SU-DHL-6 (cell line): Measurements from ENCODE around the gene AFF2.

Experiments
- H2AFZ ChIP-seq: fragments of 200-600 bp; sonication (generic); 2 replicates; pipeline ENCODE4 v1.6.1; 2014; ENCODE audit warnings: low read depth, mild to moderate bottlenecking, moderate library complexity, mixed read lengths, antibody characterized with exemption, low read length; ENCODE audit not compliant: severe bottlenecking
- H3F3A ChIP-seq: fragments of 200-600 bp; shearing (Covaris generic); 2 replicates; pipeline ENCODE4 v1.6.0; 2016; ENCODE audit warnings: antibody characterized with exemption, mild to moderate bottlenecking; ENCODE audit not compliant: insufficient read depth
- H3K27ac ChIP-seq: fragments of 200-600 bp; sonication (generic); 2 replicates; pipeline ENCODE4 v1.5.1; 2016; ENCODE audit warnings: low read depth, mild to moderate bottlenecking, low read length, moderate library complexity, mixed read lengths
- H3K27me3 ChIP-seq: fragments of 200-600 bp; sonication (generic), shearing (Covaris generic); 2 replicates; pipeline ENCODE4 v1.6.0; 2014; ENCODE audit warnings: mild to moderate bottlenecking, low read length
- H3K36me3 ChIP-seq: fragments of 200-600 bp; sonication (generic); 2 replicates; pipeline ENCODE4 v1.6.1; 2014; ENCODE audit warnings: mild to moderate bottlenecking, low read length, mixed read lengths
- H3K4me2 ChIP-seq: fragments of 300-600, 200-600 bp; shearing (Covaris generic), sonication (generic); 2 replicates; pipeline ENCODE4 v1.6.0; 2014; ENCODE audit warnings: low read length, low read depth, mild to moderate bottlenecking; ENCODE audit not compliant: poor library complexity, severe bottlenecking
- H3K4me3 ChIP-seq: fragments of 200-600 bp; sonication (generic); 2 replicates; pipeline ENCODE4 v1.5.1; 2014; ENCODE audit warnings: antibody characterized with exemption, low read length, mild to moderate bottlenecking, mixed read lengths; ENCODE audit not compliant: insufficient read depth, poor library complexity, severe bottlenecking
- H3K79me2 ChIP-seq: fragments of 200-600 bp; sonication (generic); 2 replicates; pipeline ENCODE4 v1.6.1; 2014; ENCODE audit warnings: mild to moderate bottlenecking, low read length, moderate library complexity; ENCODE audit not compliant: insufficient read depth
- H3K9ac ChIP-seq: fragments of 200-600 bp; sonication (generic); 2 replicates; pipeline ENCODE4 v1.7.0; 2014; ENCODE audit warnings: mild to moderate bottlenecking, low read length
- H3K9me2 ChIP-seq: fragments of 200-600 bp; sonication (generic); replicated peaks from 2 replicates; pipeline ENCODE4 v1.6.1; 2014; ENCODE audit warnings: low read length; ENCODE audit not compliant: insufficient read depth
- H3K9me3 ChIP-seq: fragments of 200-600 bp; sonication (generic); 2 replicates; pipeline ENCODE4 v1.6.1; 2014; ENCODE audit warnings: low read length, mixed read lengths; ENCODE audit not compliant: insufficient read depth
- H4K20me1 ChIP-seq: fragments of 200-600 bp; sonication (generic); 2 replicates; pipeline ENCODE4 v1.6.1; 2014; ENCODE audit warnings: low read depth, mild to moderate bottlenecking, antibody characterized with exemption, low read length, moderate library complexity, mixed read lengths
- CTCF ChIP-seq: fragments of 200-600 bp; sonication (generic); IDR thresholded peaks from one replicate; pipeline ENCODE4 v1.5.1; 2017; ENCODE audit warnings: antibody characterized with exemption, mild to moderate bottlenecking, low read length, moderate library complexity; ENCODE audit not compliant: insufficient read depth, poor library complexity, severe bottlenecking
- EZH2phosphoT487 ChIP-seq: fragments of 200-600 bp; sonication (generic), shearing (Covaris generic); conservative IDR thresholded peaks from 2 replicates; pipeline ENCODE4 v1.6.1; 2018; ENCODE audit warnings: mild to moderate bottlenecking, antibody characterized with exemption, low read length, moderate library complexity, mixed read lengths

The AFF2 gene

GRCh38 chrX:148629434-148629833, 129.0 kb downstream of the AFF2 start:
- Histone ChIP-seq H3K4me3 (no peak overlapping the region), H3K36me3 (no peaks in the 10 kb centered on the region), H3K9me3 (no peaks in the 10 kb centered on the region), H3K27me3 (no peaks in the 10 kb centered on the region), H3K79me2 (peaks cover 92% of the 10 kb centered on the region), H3K27ac (no peak overlapping the region), H3F3A (no peaks in the 10 kb centered on the region), H3K9me2 (no peaks in the 10 kb centered on the region), H4K20me1 (no peaks in the 10 kb centered on the region; the same call in 1 of the 2 replicates), H3K9ac (no peak overlapping the region), H3K4me2 (no peak overlapping the region), H2AFZ (no peak overlapping the region)
- TF ChIP-seq EZH2phosphoT487 (no peak), CTCF (no peak)

GRCh38 chrX:148632444-148632843, 132.0 kb downstream of the AFF2 start:
- Histone ChIP-seq H3K79me2 (peaks cover 91% of the 10 kb centered on the region), H3K27me3 (no peaks in the 10 kb centered on the region), H3F3A (no peaks in the 10 kb centered on the region), H3K9me3 (no peaks in the 10 kb centered on the region), H2AFZ (no peak overlapping the region), H3K9ac (no peak overlapping the region), H3K9me2 (no peaks in the 10 kb centered on the region), H3K36me3 (no peaks in the 10 kb centered on the region), H3K27ac (no peak overlapping the region), H3K4me2 (no peak overlapping the region), H3K4me3 (no peak overlapping the region), H4K20me1 (no peaks in the 10 kb centered on the region; the same call in 1 of the 2 replicates)
- TF ChIP-seq CTCF (no peak), EZH2phosphoT487 (no peak)

GRCh38 chrX:148633218-148633908, 132.9 kb downstream of the AFF2 start:
- Histone ChIP-seq H3K27ac (no peak overlapping the region), H3K36me3 (no peaks in the 10 kb centered on the region), H2AFZ (no peak overlapping the region), H3K9ac (no peak overlapping the region), H3K27me3 (no peaks in the 10 kb centered on the region), H3K4me3 (no peak overlapping the region), H4K20me1 (no peaks in the 10 kb centered on the region; the same call in 1 of the 2 replicates), H3K9me2 (no peaks in the 10 kb centered on the region), H3F3A (no peaks in the 10 kb centered on the region), H3K4me2 (no peak overlapping the region), H3K9me3 (no peaks in the 10 kb centered on the region), H3K79me2 (peaks cover 91% of the 10 kb centered on the region)
- TF ChIP-seq CTCF (no peak), EZH2phosphoT487 (no peak)
